Measurements from ENCODE around the gene GPD1.

GRCh38 chr12:50145439-50145838 lies 41.6 kb downstream of the GPD1 start:
- TF ChIP-seq, protein P1, sequence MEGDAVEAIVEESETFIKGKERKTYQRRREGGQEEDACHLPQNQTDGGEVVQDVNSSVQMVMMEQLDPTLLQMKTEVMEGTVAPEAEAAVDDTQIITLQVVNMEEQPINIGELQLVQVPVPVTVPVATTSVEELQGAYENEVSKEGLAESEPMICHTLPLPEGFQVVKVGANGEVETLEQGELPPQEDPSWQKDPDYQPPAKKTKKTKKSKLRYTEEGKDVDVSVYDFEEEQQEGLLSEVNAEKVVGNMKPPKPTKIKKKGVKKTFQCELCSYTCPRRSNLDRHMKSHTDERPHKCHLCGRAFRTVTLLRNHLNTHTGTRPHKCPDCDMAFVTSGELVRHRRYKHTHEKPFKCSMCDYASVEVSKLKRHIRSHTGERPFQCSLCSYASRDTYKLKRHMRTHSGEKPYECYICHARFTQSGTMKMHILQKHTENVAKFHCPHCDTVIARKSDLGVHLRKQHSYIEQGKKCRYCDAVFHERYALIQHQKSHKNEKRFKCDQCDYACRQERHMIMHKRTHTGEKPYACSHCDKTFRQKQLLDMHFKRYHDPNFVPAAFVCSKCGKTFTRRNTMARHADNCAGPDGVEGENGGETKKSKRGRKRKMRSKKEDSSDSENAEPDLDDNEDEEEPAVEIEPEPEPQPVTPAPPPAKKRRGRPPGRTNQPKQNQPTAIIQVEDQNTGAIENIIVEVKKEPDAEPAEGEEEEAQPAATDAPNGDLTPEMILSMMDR (IDR thresholded peaks at IDR 0.05): no peak
- no peak for TF ChIP-seq EP300 (IDR thresholded peaks at IDR 0.05)
